Ovary (tissue), 1 donor: ENCODE measurements around the gene CA14.

Experiments
- EP300 ChIP-seq: sonication (generic); formaldehyde crosslinking; IDR thresholded peaks from one replicate; pipeline ENCODE4 v1.6.1; 2017; ENCODE audit warnings: antibody characterized with exemption
- POLR2A ChIP-seq: fragments of 450-650 bp; IDR thresholded peaks from one replicate; pipeline ENCODE4 v1.6.1; 2017; ENCODE audit warnings: antibody characterized with exemption, mild to moderate bottlenecking, moderate library complexity

DNA sequence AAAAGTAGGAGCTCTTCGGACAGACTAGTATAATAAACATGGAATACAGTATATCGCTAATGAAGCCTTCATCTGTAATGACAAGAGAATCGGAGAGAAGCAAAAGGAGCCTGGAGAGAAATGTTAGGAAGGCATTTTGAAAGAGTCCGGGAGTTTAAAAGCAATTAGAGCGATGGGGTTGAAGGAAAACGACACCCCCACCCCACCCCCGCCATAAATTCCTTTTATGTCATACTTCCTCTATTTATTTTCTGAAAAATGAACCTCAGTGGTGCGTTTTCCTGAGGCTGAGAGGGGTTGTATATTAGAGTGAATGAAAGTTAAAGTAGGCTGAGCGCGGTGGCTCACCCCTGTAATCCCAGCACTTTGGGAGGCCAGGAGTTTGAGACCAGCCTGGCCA lies 11.9 kb downstream of the CA14 start:
- TF ChIP-seq POLR2A: no peak
- TF ChIP-seq EP300: no peak
